ENCODE measurements around the gene CCDC137. TPM values are rescaled to one million over a fixed set of nuclear protein-coding genes. Genes with fewer than 3 reads are reported as not detected.

Gene CCDC137
- total RNA-seq, 2 experiments from 2014 or later = 39.4 to 61.4 TPM

DNA sequence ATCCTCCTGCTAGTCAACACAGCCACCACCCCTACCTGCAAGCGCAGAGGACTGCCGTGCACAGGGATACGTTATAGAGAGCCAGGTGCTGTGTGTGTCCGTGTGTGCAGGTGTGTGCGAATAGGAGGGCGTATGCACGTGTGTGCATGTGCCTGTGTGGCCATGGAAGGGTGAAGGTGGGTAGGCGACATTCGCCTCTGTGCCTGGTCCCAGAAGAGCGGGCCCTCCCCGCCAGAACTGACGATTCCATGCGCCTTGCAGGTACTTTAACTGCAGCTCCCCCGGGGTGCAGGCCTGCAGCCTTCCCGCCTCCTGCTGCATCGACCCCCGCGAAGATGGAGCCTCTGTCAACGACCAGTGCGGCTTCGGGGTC lies 18.9 kb upstream of the CCDC137 start:
- no peaks in the 10 kb centered on the region for H3K9me3 ChIP-seq (ENCODE audit: low read length)
- no peak for DNase-seq (ENCODE audit: low spot score)
- TF ChIP-seq CTCF (conservative IDR thresholded peaks at IDR 0.05; ENCODE audit: low read length) = no peak
- no peak for TF ChIP-seq EZH2phosphoT487 (IDR thresholded peaks at IDR 0.05; ENCODE audit: borderline replicate concordance, low read depth, low read length)
- H3K27ac ChIP-seq (ENCODE audit: low read depth, low read length, poor library complexity, severe bottlenecking) = no peak overlapping the region
- no peaks in the 10 kb centered on the region for H4K20me1 ChIP-seq (ENCODE audit: insufficient read depth, low read length)
- ChIA-PET POLR2A (no interaction called here), CTCF (ENCODE audit: unreplicated experiment) (no interaction called here)
- H3K4me3 ChIP-seq (ENCODE audit: low read depth, low read length, poor library complexity, severe bottlenecking) = no peak overlapping the region
- BruUV-seq (replicated peaks) = no TSS peak
- no peaks in the 10 kb centered on the region for H3K4me1 ChIP-seq (ENCODE audit: insufficient read depth, low read length, poor library complexity, severe bottlenecking)
- no peaks in the 10 kb centered on the region for H3K79me2 ChIP-seq (ENCODE audit: insufficient read depth, low read depth, low read length)
- H3K36me3 ChIP-seq (ENCODE audit: insufficient read depth, low read length) = no peaks in the 10 kb centered on the region
- H3K9me2 ChIP-seq (ENCODE audit: insufficient read depth, low read length) = no peaks in the 10 kb centered on the region
- no peak overlapping the region for H3K4me2 ChIP-seq (ENCODE audit: low read length)
- intact Hi-C loops (cut with micrococcal nuclease; ENCODE audit: unreplicated experiment) = no loop called here
- H2AFZ ChIP-seq (ENCODE audit: low read length) = no peak overlapping the region

- POLR2A ChIA-PET = interaction anchor here (0.6 kb wide), 1 partner anchor 16 kb away, joined by 5 read pairs; no protein-coding TSS in a partner anchor
- H2AFZ ChIP-seq (ENCODE audit: low read length) = no peak overlapping the region
- peaks cover 5% of the 10 kb centered on the region for H3K4me1 ChIP-seq (ENCODE audit: insufficient read depth, low read length, poor library complexity, severe bottlenecking)
- H3K9me3 ChIP-seq (ENCODE audit: low read length) = no peaks in the 10 kb centered on the region
- intact Hi-C loops (cut with micrococcal nuclease; ENCODE audit: unreplicated experiment) = no loop called here
- BruUV-seq (replicated peaks) = no TSS peak
- H3K36me3 ChIP-seq (ENCODE audit: insufficient read depth, low read length) = no peaks in the 10 kb centered on the region
- H3K27ac ChIP-seq (ENCODE audit: low read depth, low read length, poor library complexity, severe bottlenecking) = no peak overlapping the region
- CTCF ChIA-PET (ENCODE audit: unreplicated experiment) = no interaction called here
- no peaks in the 10 kb centered on the region for H4K20me1 ChIP-seq (ENCODE audit: insufficient read depth, low read length)
- H3K79me2 ChIP-seq (ENCODE audit: insufficient read depth, low read depth, low read length) = no peaks in the 10 kb centered on the region
- H3K4me2 ChIP-seq (ENCODE audit: low read length) = no peak overlapping the region
- no peaks in the 10 kb centered on the region for H3K9me2 ChIP-seq (ENCODE audit: insufficient read depth, low read length)
- no peak for DNase-seq (ENCODE audit: low spot score)
- TF ChIP-seq CTCF (conservative IDR thresholded peaks at IDR 0.05; ENCODE audit: low read length) = no peak
- TF ChIP-seq EZH2phosphoT487 (IDR thresholded peaks at IDR 0.05; ENCODE audit: borderline replicate concordance, low read depth, low read length) = no peak
- H3K4me3 ChIP-seq (ENCODE audit: low read depth, low read length, poor library complexity, severe bottlenecking) = no peak overlapping the region
Observed at GRCh38 chr17:81648013-81648706, 18.4 kb upstream of the CCDC137 start.

DNA sequence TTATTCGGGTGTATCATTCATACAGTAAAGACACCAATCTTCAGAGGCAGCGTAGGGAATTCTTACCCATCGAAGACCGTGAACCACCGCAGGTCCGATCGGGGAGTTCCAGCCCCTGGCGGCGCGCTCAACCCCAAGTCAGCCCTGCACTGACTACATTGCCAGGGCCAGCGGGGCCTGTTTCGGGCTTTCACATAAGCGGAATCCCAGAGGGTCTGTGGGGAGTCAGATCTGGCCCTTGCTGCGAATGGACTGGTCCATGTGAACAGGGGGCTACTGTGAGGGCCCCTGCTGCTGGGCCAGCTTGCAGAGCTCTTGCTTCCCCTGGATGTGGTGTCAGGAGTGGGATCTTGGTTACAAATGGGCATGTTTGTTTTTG lies 17.8 kb upstream of the CCDC137 start:
- Histone ChIP-seq H4K20me1 (ENCODE audit: insufficient read depth, low read length) (no peaks in the 10 kb centered on the region), H3K9me2 (ENCODE audit: insufficient read depth, low read length) (no peaks in the 10 kb centered on the region), H3K4me2 (ENCODE audit: low read length) (no peak overlapping the region), H3K9me3 (ENCODE audit: low read length) (no peaks in the 10 kb centered on the region), H3K27ac (ENCODE audit: low read depth, low read length, poor library complexity, severe bottlenecking) (no peak overlapping the region), H3K36me3 (ENCODE audit: insufficient read depth, low read length) (no peaks in the 10 kb centered on the region), H2AFZ (ENCODE audit: low read length) (no peak overlapping the region), H3K79me2 (ENCODE audit: insufficient read depth, low read depth, low read length) (no peaks in the 10 kb centered on the region), H3K4me3 (ENCODE audit: low read depth, low read length, poor library complexity, severe bottlenecking) (no peak overlapping the region), H3K4me1 (ENCODE audit: insufficient read depth, low read length, poor library complexity, severe bottlenecking) (peaks cover 10% of the 10 kb centered on the region)
- no TSS peak for BruUV-seq (replicated peaks)
- POLR2A ChIA-PET = interaction anchor here (0.6 kb wide), 1 partner anchor 16 kb away, joined by 5 read pairs; no protein-coding TSS in a partner anchor
- TF ChIP-seq CTCF (conservative IDR thresholded peaks at IDR 0.05; ENCODE audit: low read length) (no peak), EZH2phosphoT487 (IDR thresholded peaks at IDR 0.05; ENCODE audit: borderline replicate concordance, low read depth, low read length) (no peak)
- intact Hi-C loops (cut with micrococcal nuclease; ENCODE audit: unreplicated experiment) = no loop called here
- DNase-seq (ENCODE audit: low spot score) = no peak
- CTCF ChIA-PET (ENCODE audit: unreplicated experiment) = no interaction called here

Data from OCI-LY7 (cell line).